ENCODE results near the gene EFTUD2. TPM values are rescaled to one million over a fixed set of nuclear protein-coding genes. Genes with fewer than 3 reads are reported as not detected.

Gene EFTUD2
- total and polyA plus RNA-seq, 2 of the 4 experiments (the other 2 are of a cell fraction): 72.5 to 126 TPM

DNA sequence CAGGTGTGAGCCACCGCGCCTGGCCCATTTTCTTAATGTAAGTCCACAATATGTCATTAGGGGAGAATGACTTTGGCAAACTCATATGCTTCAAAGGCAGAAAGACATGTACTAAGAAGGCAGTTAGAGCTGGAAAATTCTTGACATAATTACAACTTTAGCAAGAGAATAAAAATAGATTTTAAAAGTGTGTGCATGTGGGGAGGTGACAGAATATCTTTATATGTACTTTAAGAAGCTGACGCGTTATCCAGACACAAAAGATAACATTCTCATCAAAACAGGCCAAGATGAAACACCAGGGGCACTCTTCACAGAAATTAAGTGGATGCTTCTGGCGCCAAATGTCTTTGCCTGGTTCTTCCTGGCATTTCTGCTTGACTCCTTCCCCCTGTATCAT, 97.4 kb downstream of the EFTUD2 start:
- no peak overlapping the region for H3K4me2 ChIP-seq (ENCODE audit: low read depth, low read length)
- WGBS, 2 experiments (ENCODE audit: extremely low coverage in 2 of 2, insufficient read length in 1 of 2): no CpG with 5 or more reads among the region's 5 CpGs
- no peaks in the 10 kb centered on the region for H3K9me3 ChIP-seq (ENCODE audit: control insufficient read depth, insufficient read depth, low read length)
- H3K56ac ChIP-seq (ENCODE audit: extremely low read depth, insufficient read depth, low read length): no peak overlapping the region
- no peak overlapping the region for H4K8ac ChIP-seq (ENCODE audit: low read depth in 2 of 2, low read length in 2 of 2)
- no peak overlapping the region for H2AFZ ChIP-seq (replicated peaks; ENCODE audit: low read length, poor library complexity)
- BruUV-seq (replicated peaks): no TSS peak
- no peak overlapping the region for H2BK20ac ChIP-seq (ENCODE audit: low read depth, low read length)
- H2BK5ac ChIP-seq (ENCODE audit: low read depth, low read length, poor library complexity, severe bottlenecking): no peak overlapping the region
- peaks cover 27% of the 10 kb centered on the region for H3K36me3 ChIP-seq (ENCODE audit: control insufficient read depth, insufficient read depth, low read length)
- no peaks in the 10 kb centered on the region for H3K27me3 ChIP-seq (ENCODE audit: control insufficient read depth, insufficient read depth, low read length)
- peaks cover 30 to 87% of the 10 kb centered on the region in 2 experiments for H3K79me1 ChIP-seq (ENCODE audit: low read depth in 1 of 2, low read length in 2 of 2)
- no peak overlapping the region for H2AK5ac ChIP-seq (ENCODE audit: low read depth, low read length)
- DNase-seq (no peak), ATAC-seq (ENCODE audit: low read depth) (no peak)
- H4K91ac ChIP-seq (ENCODE audit: insufficient read depth, low read depth, low read length): no peak overlapping the region
- H3K9ac ChIP-seq (ENCODE audit: low read depth, low read length): no peak overlapping the region
- ChIA-PET CTCF (no interaction called here), POLR2A (ENCODE audit: unreplicated experiment) (no interaction called here)
- H3K9me1 ChIP-seq (ENCODE audit: insufficient read depth, low read length): peaks cover 9% of the 10 kb centered on the region
- in situ Hi-C loops (cut with MboI; ENCODE audit: low sequenced_read_pairs) (no loop called here), intact Hi-C loops (cut with micrococcal nuclease) (no loop called here), dilution Hi-C loops (cut with HindIII; ENCODE audit: low sequenced_read_pairs, unreplicated experiment) (no loop called here)
- H3K18ac ChIP-seq (ENCODE audit: low read depth, low read length): no peak overlapping the region
- no peak overlapping the region for H3K4me3 ChIP-seq (ENCODE audit: insufficient read depth, low read depth, low read length)
- no peak overlapping the region for H3K23ac ChIP-seq (ENCODE audit: low read depth, low read length)
- TF ChIP-seq CHD1 (IDR thresholded peaks at IDR 0.05; ENCODE audit: low read depth, low read length): no peak
- TF ChIP-seq RAD21 (IDR thresholded peaks at IDR 0.05; ENCODE audit: low read length): no peak
- TF ChIP-seq, protein P1, sequence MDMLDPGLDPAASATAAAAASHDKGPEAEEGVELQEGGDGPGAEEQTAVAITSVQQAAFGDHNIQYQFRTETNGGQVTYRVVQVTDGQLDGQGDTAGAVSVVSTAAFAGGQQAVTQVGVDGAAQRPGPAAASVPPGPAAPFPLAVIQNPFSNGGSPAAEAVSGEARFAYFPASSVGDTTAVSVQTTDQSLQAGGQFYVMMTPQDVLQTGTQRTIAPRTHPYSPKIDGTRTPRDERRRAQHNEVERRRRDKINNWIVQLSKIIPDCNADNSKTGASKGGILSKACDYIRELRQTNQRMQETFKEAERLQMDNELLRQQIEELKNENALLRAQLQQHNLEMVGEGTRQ (IDR thresholded peaks at IDR 0.05; ENCODE audit: low read depth, low read length): no peak
- no peak for TF ChIP-seq RFX5 (IDR thresholded peaks at IDR 0.05; ENCODE audit: low read depth, low read length)
- no peak for TF ChIP-seq BHLHE40 (IDR thresholded peaks at IDR 0.05; ENCODE audit: low read depth, low read length)
- TF ChIP-seq, protein P2, sequence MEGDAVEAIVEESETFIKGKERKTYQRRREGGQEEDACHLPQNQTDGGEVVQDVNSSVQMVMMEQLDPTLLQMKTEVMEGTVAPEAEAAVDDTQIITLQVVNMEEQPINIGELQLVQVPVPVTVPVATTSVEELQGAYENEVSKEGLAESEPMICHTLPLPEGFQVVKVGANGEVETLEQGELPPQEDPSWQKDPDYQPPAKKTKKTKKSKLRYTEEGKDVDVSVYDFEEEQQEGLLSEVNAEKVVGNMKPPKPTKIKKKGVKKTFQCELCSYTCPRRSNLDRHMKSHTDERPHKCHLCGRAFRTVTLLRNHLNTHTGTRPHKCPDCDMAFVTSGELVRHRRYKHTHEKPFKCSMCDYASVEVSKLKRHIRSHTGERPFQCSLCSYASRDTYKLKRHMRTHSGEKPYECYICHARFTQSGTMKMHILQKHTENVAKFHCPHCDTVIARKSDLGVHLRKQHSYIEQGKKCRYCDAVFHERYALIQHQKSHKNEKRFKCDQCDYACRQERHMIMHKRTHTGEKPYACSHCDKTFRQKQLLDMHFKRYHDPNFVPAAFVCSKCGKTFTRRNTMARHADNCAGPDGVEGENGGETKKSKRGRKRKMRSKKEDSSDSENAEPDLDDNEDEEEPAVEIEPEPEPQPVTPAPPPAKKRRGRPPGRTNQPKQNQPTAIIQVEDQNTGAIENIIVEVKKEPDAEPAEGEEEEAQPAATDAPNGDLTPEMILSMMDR (conservative IDR thresholded peaks at IDR 0.05; ENCODE audit: low read depth, low read length): no peak
- no peak for TF ChIP-seq RCOR1 (IDR thresholded peaks at IDR 0.05; ENCODE audit: insufficient replicate concordance, low read length)
- TF ChIP-seq, protein P3, sequence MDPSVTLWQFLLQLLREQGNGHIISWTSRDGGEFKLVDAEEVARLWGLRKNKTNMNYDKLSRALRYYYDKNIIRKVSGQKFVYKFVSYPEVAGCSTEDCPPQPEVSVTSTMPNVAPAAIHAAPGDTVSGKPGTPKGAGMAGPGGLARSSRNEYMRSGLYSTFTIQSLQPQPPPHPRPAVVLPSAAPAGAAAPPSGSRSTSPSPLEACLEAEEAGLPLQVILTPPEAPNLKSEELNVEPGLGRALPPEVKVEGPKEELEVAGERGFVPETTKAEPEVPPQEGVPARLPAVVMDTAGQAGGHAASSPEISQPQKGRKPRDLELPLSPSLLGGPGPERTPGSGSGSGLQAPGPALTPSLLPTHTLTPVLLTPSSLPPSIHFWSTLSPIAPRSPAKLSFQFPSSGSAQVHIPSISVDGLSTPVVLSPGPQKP (IDR thresholded peaks at IDR 0.05; ENCODE audit: borderline replicate concordance, low read depth, low read length): no peak
- no peak for TF ChIP-seq SMC3 (IDR thresholded peaks at IDR 0.05; ENCODE audit: low read depth, low read length)
- TF ChIP-seq CEBPB (IDR thresholded peaks at IDR 0.05; ENCODE audit: low read depth, low read length): no peak
- no peak for TF ChIP-seq MAFK (IDR thresholded peaks at IDR 0.05; ENCODE audit: low read depth, low read length)
- no peak overlapping the region for H3K4ac ChIP-seq (ENCODE audit: low read depth, low read length)
- H2BK120ac ChIP-seq (ENCODE audit: low read depth, low read length): no peak overlapping the region
- no peak overlapping the region for H2AK9ac ChIP-seq (replicated peaks; ENCODE audit: low read depth, low read length, poor library complexity)
- no peak overlapping the region for H3K27ac ChIP-seq (ENCODE audit: insufficient read depth, low read length)
- no peak overlapping the region for H4K5ac ChIP-seq (ENCODE audit: low read depth, low read length)
- H4K20me1 ChIP-seq (ENCODE audit: insufficient read depth, low read length): peaks cover 4% of the 10 kb centered on the region; the same call in 1 of the 2 replicates
- no peak overlapping the region for H3K14ac ChIP-seq (replicated peaks; ENCODE audit: low read depth, low read length)
- H2BK15ac ChIP-seq (ENCODE audit: low read depth, low read length): no peak overlapping the region
- H3K4me1 ChIP-seq (ENCODE audit: control insufficient read depth, insufficient read depth, low read length): peaks cover 5% of the 10 kb centered on the region

Data from IMR-90 (cell line).